ENCODE data around the gene PARD3. TPM values are rescaled to one million over a fixed set of nuclear protein-coding genes. Genes with fewer than 3 reads are reported as not detected.

The PARD3 gene
- total and polyA plus RNA-seq, 8 donors = 25.6 to 54.5 (median 47.8) TPM

DNA sequence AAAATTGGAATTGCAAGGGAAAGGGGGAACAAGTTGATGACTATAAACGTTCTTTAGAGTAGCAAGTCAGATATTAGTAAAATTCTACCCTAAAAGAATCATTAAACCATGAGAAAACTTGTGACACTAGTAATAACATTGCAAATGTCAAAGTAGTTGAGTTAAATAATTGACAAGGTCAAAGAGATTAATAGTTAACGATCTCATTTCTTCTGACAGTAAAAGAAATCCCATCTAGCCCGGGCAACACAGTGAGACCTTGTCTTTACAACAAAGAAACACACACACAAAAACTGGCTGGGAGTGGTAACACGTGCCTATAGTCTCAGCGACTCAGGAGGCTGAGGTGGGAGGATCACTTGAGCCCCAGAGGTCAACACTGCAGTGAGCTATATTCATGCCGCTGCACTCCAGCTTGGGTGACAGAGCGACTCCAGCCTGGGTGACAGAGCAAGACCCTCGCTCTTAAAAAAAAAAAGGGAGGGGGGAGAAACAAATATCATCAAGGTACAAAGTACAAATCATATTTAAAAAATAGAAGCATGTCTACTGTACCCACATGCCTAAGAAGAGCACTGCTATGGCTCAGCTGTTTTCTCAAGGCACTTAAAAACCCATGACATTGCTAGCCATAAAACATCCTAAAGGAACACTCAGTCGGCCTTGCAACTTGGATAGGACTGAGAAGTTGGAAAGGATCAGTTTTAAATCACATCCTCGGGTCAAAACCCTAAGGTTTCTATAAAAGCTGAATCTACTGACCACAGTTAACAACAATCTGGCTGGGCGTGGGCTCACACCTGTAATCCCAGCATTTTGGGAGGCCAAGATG, 401.1 kb downstream of the PARD3 start:
- ATAC-seq (no peak), DNase-seq (no peak)
- H3K4me1 ChIP-seq = no peaks in the 10 kb centered on the region
- no peaks in the 10 kb centered on the region for H3K36me3 ChIP-seq
- H3K9me3 ChIP-seq = no peaks in the 10 kb centered on the region
- intact Hi-C loops (cut with DNase I) = no loop called here
- H3K27me3 ChIP-seq = no peaks in the 10 kb centered on the region
- no peak overlapping the region for H3K4me3 ChIP-seq
- TF ChIP-seq, protein P1, sequence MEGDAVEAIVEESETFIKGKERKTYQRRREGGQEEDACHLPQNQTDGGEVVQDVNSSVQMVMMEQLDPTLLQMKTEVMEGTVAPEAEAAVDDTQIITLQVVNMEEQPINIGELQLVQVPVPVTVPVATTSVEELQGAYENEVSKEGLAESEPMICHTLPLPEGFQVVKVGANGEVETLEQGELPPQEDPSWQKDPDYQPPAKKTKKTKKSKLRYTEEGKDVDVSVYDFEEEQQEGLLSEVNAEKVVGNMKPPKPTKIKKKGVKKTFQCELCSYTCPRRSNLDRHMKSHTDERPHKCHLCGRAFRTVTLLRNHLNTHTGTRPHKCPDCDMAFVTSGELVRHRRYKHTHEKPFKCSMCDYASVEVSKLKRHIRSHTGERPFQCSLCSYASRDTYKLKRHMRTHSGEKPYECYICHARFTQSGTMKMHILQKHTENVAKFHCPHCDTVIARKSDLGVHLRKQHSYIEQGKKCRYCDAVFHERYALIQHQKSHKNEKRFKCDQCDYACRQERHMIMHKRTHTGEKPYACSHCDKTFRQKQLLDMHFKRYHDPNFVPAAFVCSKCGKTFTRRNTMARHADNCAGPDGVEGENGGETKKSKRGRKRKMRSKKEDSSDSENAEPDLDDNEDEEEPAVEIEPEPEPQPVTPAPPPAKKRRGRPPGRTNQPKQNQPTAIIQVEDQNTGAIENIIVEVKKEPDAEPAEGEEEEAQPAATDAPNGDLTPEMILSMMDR (IDR thresholded peaks at IDR 0.05) = no peak
- H3K27ac ChIP-seq = no peak overlapping the region

DNA sequence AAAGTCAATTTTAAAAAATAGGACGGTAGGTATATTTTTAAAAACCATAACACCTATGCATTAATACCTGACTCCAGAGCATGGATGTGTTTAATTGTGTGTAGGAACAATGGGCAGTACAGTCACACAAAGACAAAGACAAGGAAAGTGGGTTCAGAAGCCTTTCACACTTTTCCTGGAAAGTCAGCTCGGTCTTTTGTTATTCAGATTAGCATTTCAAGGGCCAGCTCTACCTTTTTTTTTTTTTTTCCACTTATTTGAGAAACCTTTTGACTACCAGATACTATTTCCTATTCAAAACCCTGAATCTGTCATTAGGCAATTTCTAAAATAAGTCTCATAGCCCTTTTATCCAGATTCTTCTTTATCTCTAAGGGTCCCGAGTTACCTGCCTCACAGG, 401.9 kb downstream of the PARD3 start:
- TF ChIP-seq, protein P1 (IDR thresholded peaks at IDR 0.05) = no peak
- ATAC-seq (no peak), DNase-seq (no peak)
- H3K27me3 ChIP-seq = no peaks in the 10 kb centered on the region
- no peaks in the 10 kb centered on the region for H3K4me1 ChIP-seq
- no peak overlapping the region for H3K4me3 ChIP-seq
- no peaks in the 10 kb centered on the region for H3K9me3 ChIP-seq
- intact Hi-C loops (cut with DNase I) = no loop called here
- no peaks in the 10 kb centered on the region for H3K36me3 ChIP-seq
- H3K27ac ChIP-seq = no peak overlapping the region

DNA sequence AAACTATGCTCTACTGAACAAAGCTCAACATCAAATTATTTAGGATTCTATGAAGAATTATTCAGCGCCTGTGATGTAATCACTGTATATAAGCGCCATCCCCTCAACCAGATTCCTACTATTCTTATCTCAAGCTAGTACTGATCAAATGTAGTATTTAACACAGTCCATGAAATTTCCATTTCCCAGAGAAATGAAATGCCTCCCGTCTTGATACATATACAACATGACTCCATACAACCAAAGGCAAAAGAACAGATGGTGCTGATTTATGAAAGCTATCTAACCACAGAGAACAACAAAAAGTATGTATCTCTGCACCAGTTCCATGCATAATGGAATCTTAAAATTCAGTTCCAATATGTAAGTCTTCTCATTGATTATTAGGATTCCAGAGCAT, 406.1 kb downstream of the PARD3 start:
- H3K36me3 ChIP-seq = no peaks in the 10 kb centered on the region
- no peak overlapping the region for H3K4me3 ChIP-seq
- ATAC-seq = no peak
- H3K27me3 ChIP-seq = no peaks in the 10 kb centered on the region
- peaks cover 0 to 10% of the 10 kb centered on the region in 2 donors for H3K4me1 ChIP-seq
- DNase-seq = no peak
- no peak overlapping the region for H3K27ac ChIP-seq
- intact Hi-C loops (cut with DNase I) = no loop called here
- H3K9me3 ChIP-seq = no peaks in the 10 kb centered on the region
- TF ChIP-seq, protein P1 (IDR thresholded peaks at IDR 0.05) = no peak

DNA sequence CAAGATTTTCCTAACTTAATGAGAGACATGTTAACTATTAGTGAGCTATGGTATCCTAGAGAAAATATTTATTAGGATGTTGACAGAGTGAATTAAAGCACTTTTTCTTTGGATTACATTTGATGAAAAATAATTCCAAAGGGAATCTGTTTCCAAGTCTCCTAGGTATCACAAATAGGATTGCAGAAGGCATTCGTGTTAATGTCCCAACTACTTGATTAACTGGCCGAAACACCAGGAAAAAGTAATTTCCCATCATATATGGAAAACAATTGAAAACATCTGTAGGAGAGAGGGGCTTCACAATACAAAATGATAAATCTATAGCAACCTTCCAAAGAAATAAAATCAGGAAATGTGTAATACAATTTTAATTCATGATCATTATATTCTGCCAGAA, 406.7 kb downstream of the PARD3 start:
- intact Hi-C loops (cut with DNase I) = no loop called here
- ATAC-seq = no peak
- Histone ChIP-seq H3K4me1 (peaks cover 0 to 10% of the 10 kb centered on the region in 2 donors), H3K27me3 (no peaks in the 10 kb centered on the region), H3K27ac (no peak overlapping the region), H3K36me3 (no peaks in the 10 kb centered on the region), H3K9me3 (no peaks in the 10 kb centered on the region), H3K4me3 (no peak overlapping the region)
- TF ChIP-seq, protein P1 (IDR thresholded peaks at IDR 0.05) = no peak
- DNase-seq = no peak

DNA sequence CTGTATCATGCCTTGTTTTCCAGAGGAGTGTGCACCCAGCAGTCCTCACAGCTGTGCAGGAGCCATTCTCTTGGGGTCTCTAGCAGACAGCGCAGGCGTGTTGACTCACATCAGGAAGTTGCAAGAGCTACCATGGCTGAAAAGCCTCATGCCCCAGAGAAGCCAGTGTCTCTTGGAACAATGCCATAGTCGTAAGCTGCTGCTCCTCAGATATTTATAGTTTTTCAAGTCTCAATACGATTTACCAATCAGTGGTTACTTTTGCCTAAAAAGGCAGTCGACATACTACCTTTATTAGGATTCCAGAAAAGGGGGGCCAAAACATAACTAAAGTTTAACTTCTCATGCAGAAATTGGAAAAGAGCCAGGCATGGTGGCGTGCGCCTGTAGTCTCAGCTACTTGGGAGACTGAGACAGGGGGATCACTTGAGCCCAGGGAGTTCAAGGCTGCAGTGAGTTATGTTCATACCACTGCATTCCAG, 407.7 kb downstream of the PARD3 start:
- no peak for DNase-seq
- no peak for ATAC-seq
- H3K27me3 ChIP-seq = no peaks in the 10 kb centered on the region
- no peaks in the 10 kb centered on the region for H3K36me3 ChIP-seq
- TF ChIP-seq, protein P1 (IDR thresholded peaks at IDR 0.05) = no peak
- peaks cover 0 to 10% of the 10 kb centered on the region in 2 donors for H3K4me1 ChIP-seq
- no peaks in the 10 kb centered on the region for H3K9me3 ChIP-seq
- H3K27ac ChIP-seq = no peak overlapping the region
- intact Hi-C loops (cut with DNase I) = no loop called here
- H3K4me3 ChIP-seq = no peak overlapping the region
